C4-2B (cell line): ENCODE measurements around the gene NSF.
"Not testable (repeated sequence)": the region's sequence is repeated elsewhere in the genome, so short reads cannot be mapped to it uniquely, and the experiment has no call there.

Experiments used
- ZFX ChIP-seq: fragments of 450-650 bp; IDR thresholded peaks from 2 replicates; pipeline ENCODE4 v1.6.1; 2017
- TF ChIP-seq, protein P1 (sequence below): fragments of 450-650 bp; conservative IDR thresholded peaks from 2 replicates; pipeline ENCODE4 v1.5.1; 2017; ENCODE audit warnings: mild to moderate bottlenecking

DNA sequence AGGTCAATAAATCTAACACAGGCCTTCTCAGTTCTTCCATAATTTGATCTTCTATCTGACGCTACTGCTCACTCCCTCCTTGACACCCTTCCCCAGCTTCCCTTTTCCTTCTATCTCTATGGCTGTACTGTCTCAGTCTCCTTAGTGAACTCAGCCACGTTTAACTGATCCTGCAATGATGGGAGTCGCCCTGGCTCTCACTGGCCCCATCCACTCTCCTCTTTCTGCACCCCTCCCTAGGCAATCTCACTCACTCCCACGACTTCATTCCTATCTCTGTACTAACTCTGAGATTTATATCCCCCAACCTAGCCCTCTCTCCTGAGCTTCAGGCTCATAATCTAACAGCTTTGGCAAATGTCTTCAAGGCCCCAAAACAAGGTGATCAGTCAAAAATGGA lies 18.7 kb upstream of the NSF start:
- TF ChIP-seq, protein P1, sequence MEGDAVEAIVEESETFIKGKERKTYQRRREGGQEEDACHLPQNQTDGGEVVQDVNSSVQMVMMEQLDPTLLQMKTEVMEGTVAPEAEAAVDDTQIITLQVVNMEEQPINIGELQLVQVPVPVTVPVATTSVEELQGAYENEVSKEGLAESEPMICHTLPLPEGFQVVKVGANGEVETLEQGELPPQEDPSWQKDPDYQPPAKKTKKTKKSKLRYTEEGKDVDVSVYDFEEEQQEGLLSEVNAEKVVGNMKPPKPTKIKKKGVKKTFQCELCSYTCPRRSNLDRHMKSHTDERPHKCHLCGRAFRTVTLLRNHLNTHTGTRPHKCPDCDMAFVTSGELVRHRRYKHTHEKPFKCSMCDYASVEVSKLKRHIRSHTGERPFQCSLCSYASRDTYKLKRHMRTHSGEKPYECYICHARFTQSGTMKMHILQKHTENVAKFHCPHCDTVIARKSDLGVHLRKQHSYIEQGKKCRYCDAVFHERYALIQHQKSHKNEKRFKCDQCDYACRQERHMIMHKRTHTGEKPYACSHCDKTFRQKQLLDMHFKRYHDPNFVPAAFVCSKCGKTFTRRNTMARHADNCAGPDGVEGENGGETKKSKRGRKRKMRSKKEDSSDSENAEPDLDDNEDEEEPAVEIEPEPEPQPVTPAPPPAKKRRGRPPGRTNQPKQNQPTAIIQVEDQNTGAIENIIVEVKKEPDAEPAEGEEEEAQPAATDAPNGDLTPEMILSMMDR, result not testable (repeated sequence)
- TF ChIP-seq ZFX, result not testable (repeated sequence)
